Lung (tissue), 12 donors: Measurements from ENCODE around the gene KRTAP19-7. TPM values are rescaled to one million over a fixed set of nuclear protein-coding genes. Genes with fewer than 3 reads are reported as not detected.

Experiments
- ATAC-seq: fragments of 200-7000 bp; cut with Tn5 transposase; one replicate; pipeline ENCODE4 v1.9.1; 2020; ENCODE audit warnings: moderate number of reproducible peaks; ENCODE audit not compliant: insufficient read depth, low FRiP score
- DNase-seq, 3 donors: peaks; one replicate each; pipeline ENCODE4 v3.0.0-alpha.2; 2013 to 2017
- H3K27ac ChIP-seq, 2 donors: one replicate each; pipeline ENCODE4 v1.5.1; 2013; ENCODE audit warnings: mild to moderate bottlenecking in 2 of 2, moderate library complexity in 2 of 2, control low read depth in 1 of 2, inconsistent platforms in 1 of 2, low read depth in 1 of 2, low read length in 1 of 2
- H3K27me3 ChIP-seq, 3 donors: one replicate each; pipeline ENCODE4 v1.5.1; 2013; ENCODE audit warnings: low read length in 2 of 3; ENCODE audit not compliant: control insufficient read depth in 3 of 3, insufficient read depth in 3 of 3
- H3K36me3 ChIP-seq, 4 donors: one replicate each; pipeline ENCODE4 v1.5.1; 2013; ENCODE audit warnings: low read length in 4 of 4, mild to moderate bottlenecking in 1 of 4, moderate library complexity in 1 of 4; ENCODE audit not compliant: control insufficient read depth in 4 of 4, insufficient read depth in 4 of 4
- H3K4me1 ChIP-seq, 5 donors: one replicate each; pipeline ENCODE4 v1.5.1; 2013; ENCODE audit warnings: low read length in 5 of 5, mild to moderate bottlenecking in 2 of 5, moderate library complexity in 1 of 5; ENCODE audit not compliant: control insufficient read depth in 5 of 5, insufficient read depth in 5 of 5
- H3K4me3 ChIP-seq: one replicate; pipeline ENCODE4 v1.5.1; 2013; ENCODE audit warnings: mild to moderate bottlenecking, control low read depth, moderate library complexity
- H3K9ac ChIP-seq, 2 donors: one replicate each; pipeline ENCODE4 v1.5.1; 2013; ENCODE audit warnings: low read length in 2 of 2, control low read depth in 1 of 2; ENCODE audit not compliant: insufficient read depth in 1 of 2
- H3K9me3 ChIP-seq, 4 donors: one replicate each; pipeline ENCODE4 v1.5.1; 2013; ENCODE audit warnings: low read length in 3 of 4, mild to moderate bottlenecking in 1 of 4, moderate library complexity in 1 of 4; ENCODE audit not compliant: control insufficient read depth in 4 of 4, insufficient read depth in 3 of 4
- CTCF ChIP-seq: IDR thresholded peaks from 2 replicates; pipeline ENCODE4 v1.5.1; 2012; ENCODE audit warnings: mild to moderate bottlenecking; ENCODE audit errors: control extremely low read depth, extremely low read depth
- WGBS, 2 donors: extraction: QIAGEN DNeasy Blood & Tissue Kit; methylation state at CpG; one replicate each; pipeline ENCODE4 v1.1.7; 2013; 5-methylcytosine and 5-hydroxymethylcytosine counted together
- polyA plus RNA-seq, 2 donors: library from polyadenylated mRNA; stranded (reverse); fragments of 200-250 nt; gene quantifications; one replicate each; pipeline ENCODE4 v1.2.1, GENCODE V29; 2013
- total RNA-seq, 2 donors: library from RNA; depleted of rRNA in 1 of 2; stranded (reverse); fragments of >200 nt in 1 of 2; gene quantifications; one replicate each; pipeline ENCODE4 v1.2.1, GENCODE V29; 2014 to 2021
- donor health status: control.
- donor health status: control.
- donor health status: Bipolar disorder and iron deficiency.
- donor health status: healthy.
- donor health status: DM: yes; HTN: yes; CAD: no.

KRTAP19-7 gene
- total and polyA plus RNA-seq, 4 donors, result not detected

- WGBS, 2 donors, result 60 to 77% methylated on average over 1 of the region's 1 CpG
- no peak for TF ChIP-seq CTCF
- no peaks in the 10 kb centered on the region for H3K27me3 ChIP-seq
- H3K9ac ChIP-seq, result no peak overlapping the region
- H3K36me3 ChIP-seq, result no peaks in the 10 kb centered on the region
- DNase-seq (no peak), ATAC-seq (no peak)
- H3K4me3 ChIP-seq, result no peak overlapping the region
- no peak overlapping the region for H3K27ac ChIP-seq
- H3K4me1 ChIP-seq, result no peaks in the 10 kb centered on the region
- H3K9me3 ChIP-seq, result no peaks in the 10 kb centered on the region
These were observed 18.2 kb upstream of the KRTAP19-7 start for GRCh38 chr21:30579346-30579745.

DNA sequence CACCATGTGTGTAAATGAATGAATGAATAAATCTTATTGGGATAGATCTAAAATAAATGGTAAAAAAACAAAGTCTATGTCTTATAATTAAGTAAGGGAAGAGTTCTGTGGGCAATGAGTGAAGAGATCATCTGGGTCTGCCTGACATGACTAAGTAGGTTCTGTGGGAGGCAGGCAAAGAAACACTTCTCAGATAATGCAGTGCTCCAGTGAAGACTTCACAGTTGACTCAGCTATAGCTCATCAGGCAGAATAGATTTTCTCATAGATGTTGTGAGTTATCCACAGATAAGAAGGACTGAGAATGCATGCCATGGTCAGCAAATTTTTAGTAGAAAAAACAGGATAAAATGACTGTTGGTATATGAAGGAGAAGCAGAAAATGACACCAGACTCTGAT, 16.7 kb upstream of the KRTAP19-7 start:
- Histone ChIP-seq H3K4me1 (no peaks in the 10 kb centered on the region), H3K9ac (no peak overlapping the region)
- DNase-seq, result no peak

GRCh38 chr21:30567617-30568016, 6.5 kb upstream of the KRTAP19-7 start:
- no peak for ATAC-seq
- Histone ChIP-seq H3K9ac (no peak overlapping the region), H3K36me3 (no peaks in the 10 kb centered on the region), H3K9me3 (no peaks in the 10 kb centered on the region), H3K4me3 (no peak overlapping the region), H3K27ac (peak overlapping the region in 1 of 2 donors; percentile 21), H3K4me1 (peaks cover 0 to 2% (median 0%) of the 10 kb centered on the region in 5 donors), H3K27me3 (no peaks in the 10 kb centered on the region)
- TF ChIP-seq CTCF, result no peak
- DNase-seq, result no peak

More for the DNA sequence above, 16.7 kb upstream of the KRTAP19-7 start:
- Histone ChIP-seq H3K27ac (no peak overlapping the region), H3K27me3 (no peaks in the 10 kb centered on the region), H3K4me3 (no peak overlapping the region), H3K9me3 (no peaks in the 10 kb centered on the region), H3K36me3 (no peaks in the 10 kb centered on the region)
- TF ChIP-seq CTCF, result no peak
- ATAC-seq, result no peak

GRCh38 chr21:30563630-30564029, 2.5 kb upstream of the KRTAP19-7 start:
- 80 to 89% methylated on average over 2 of the region's 2 CpGs for WGBS, 2 donors
- ATAC-seq, result no peak
- Histone ChIP-seq H3K27me3 (no peaks in the 10 kb centered on the region), H3K9ac (no peak overlapping the region), H3K27ac (no peak overlapping the region), H3K4me3 (no peak overlapping the region), H3K36me3 (no peaks in the 10 kb centered on the region), H3K9me3 (no peaks in the 10 kb centered on the region), H3K4me1 (peaks cover 0 to 2% (median 0%) of the 10 kb centered on the region in 5 donors)
- no peak for TF ChIP-seq CTCF
- no peak for DNase-seq
